Trophoblast cell (in vitro differentiated cells and primary cell): Measurements from ENCODE around the gene GABRE.

Experiments
- DNase-seq, 2 donors: peaks; one replicate each; pipeline ENCODE4 v3.0.0-alpha.2; 2016
- H2AFZ ChIP-seq: 2 replicates; pipeline ENCODE4 v1.6.1; 2013; ENCODE audit warnings: low read length, moderate library complexity, mild to moderate bottlenecking; ENCODE audit not compliant: insufficient read depth, poor library complexity
- H2AK5ac ChIP-seq: 2 replicates; pipeline ENCODE4 v1.6.1; 2013; ENCODE audit warnings: mild to moderate bottlenecking, low read length
- H2BK120ac ChIP-seq: 2 replicates; pipeline ENCODE4 v1.6.1; 2013; ENCODE audit warnings: low read length, mild to moderate bottlenecking, moderate library complexity; ENCODE audit not compliant: insufficient read depth, poor library complexity
- H2BK12ac ChIP-seq: 2 replicates; pipeline ENCODE4 v1.6.1; 2013; ENCODE audit warnings: mild to moderate bottlenecking, low read length, moderate library complexity
- H2BK5ac ChIP-seq: 2 replicates; pipeline ENCODE4 v1.6.1; 2013; ENCODE audit warnings: low read length, low read depth, moderate library complexity, mild to moderate bottlenecking; ENCODE audit not compliant: poor library complexity
- H3K14ac ChIP-seq: 2 replicates; pipeline ENCODE4 v1.6.1; 2013; ENCODE audit warnings: mild to moderate bottlenecking, low read length
- H3K18ac ChIP-seq: 2 replicates; pipeline ENCODE4 v1.6.1; 2013; ENCODE audit warnings: mild to moderate bottlenecking, low read length
- H3K23ac ChIP-seq: 2 replicates; pipeline ENCODE4 v1.6.1; 2013; ENCODE audit warnings: low read length
- H3K27ac ChIP-seq: 2 replicates; pipeline ENCODE4 v1.5.1; 2013; ENCODE audit warnings: low read depth, mild to moderate bottlenecking, inconsistent platforms, low read length, moderate library complexity
- H3K27me3 ChIP-seq: 2 replicates; pipeline ENCODE4 v1.6.1; 2013; ENCODE audit warnings: inconsistent platforms, mild to moderate bottlenecking, low read length, moderate library complexity; ENCODE audit not compliant: insufficient read depth
- H3K36me3 ChIP-seq, 2 experiments: 1 replicate in 1 of 2; 2 replicates in 1 of 2; pipeline ENCODE4 v1.6.1; 2013; ENCODE audit warnings: low read length in 2 of 2, mild to moderate bottlenecking in 2 of 2, moderate library complexity in 1 of 2; ENCODE audit not compliant: insufficient read depth in 2 of 2, control insufficient read depth in 1 of 2
- H3K4ac ChIP-seq: 2 replicates; pipeline ENCODE4 v1.6.1; 2013; ENCODE audit warnings: low read depth, mild to moderate bottlenecking, low read length, moderate library complexity
- H3K4me1 ChIP-seq, 2 experiments: 1 replicate in 1 of 2; 2 replicates in 1 of 2; pipeline ENCODE4 v1.6.1; 2013; ENCODE audit warnings: low read length in 2 of 2, mild to moderate bottlenecking in 2 of 2, moderate library complexity in 1 of 2; ENCODE audit not compliant: insufficient read depth in 2 of 2, control insufficient read depth in 1 of 2
- H3K4me2 ChIP-seq: 2 replicates; pipeline ENCODE4 v1.6.1; 2013; ENCODE audit warnings: inconsistent platforms, mild to moderate bottlenecking, low read length, moderate library complexity
- H3K4me3 ChIP-seq: 2 replicates; pipeline ENCODE4 v1.5.1; 2013; ENCODE audit warnings: mild to moderate bottlenecking, low read depth, low read length, inconsistent platforms
- H3K79me1 ChIP-seq: one replicate; pipeline ENCODE4 v1.6.1; 2013; ENCODE audit warnings: low read length
- H3K79me2 ChIP-seq: 2 replicates; pipeline ENCODE4 v1.6.1; 2013; ENCODE audit warnings: low read length, mild to moderate bottlenecking; ENCODE audit not compliant: control insufficient read depth, insufficient read depth, poor library complexity
- H3K9ac ChIP-seq: 2 replicates; pipeline ENCODE4 v1.6.1; 2013; ENCODE audit warnings: mild to moderate bottlenecking, low read length
- H3K9me3 ChIP-seq: 2 replicates; pipeline ENCODE4 v1.6.1; 2013; ENCODE audit warnings: low read depth, mild to moderate bottlenecking, control low read depth, inconsistent platforms, low read length; ENCODE audit not compliant: insufficient read depth
- H4K12ac ChIP-seq: 2 replicates; pipeline ENCODE4 v1.6.1; 2013; ENCODE audit warnings: low read depth, mild to moderate bottlenecking, low read length, moderate library complexity
- H4K8ac ChIP-seq: 2 replicates; pipeline ENCODE4 v1.6.1; 2013; ENCODE audit warnings: low read depth, mild to moderate bottlenecking, low read length, moderate library complexity
- H4K91ac ChIP-seq: one replicate; pipeline ENCODE4 v1.6.1; 2013; ENCODE audit warnings: low read depth, mild to moderate bottlenecking, low read length, moderate library complexity
- WGBS: extraction: QIAGEN DNeasy Blood & Tissue Kit; methylation state at CpG from one replicate; pipeline ENCODE4 v1.1.7; 2013; ENCODE audit warnings: missing lambda C conversion rate; ENCODE audit not compliant: insufficient read length, insufficient coverage; ENCODE audit errors: extremely low coverage; 5-methylcytosine and 5-hydroxymethylcytosine counted together

Gene GABRE

GRCh38 chrX:151973060-151973661 is 1.3 kb downstream of the GABRE start:
- WGBS = no CpG with 5 or more reads among the region's 4 CpGs
- no peak overlapping the region for H3K23ac ChIP-seq
- H3K27me3 ChIP-seq = no peaks in the 10 kb centered on the region
- no peak overlapping the region for H2BK120ac ChIP-seq
- peaks cover 8% of the 10 kb centered on the region for H3K79me1 ChIP-seq
- H3K36me3 ChIP-seq = peaks cover 2% of the 10 kb centered on the region in 2 experiments
- no peak overlapping the region for H3K4me2 ChIP-seq
- H3K4me3 ChIP-seq = no peak overlapping the region
- no peak overlapping the region for H3K9ac ChIP-seq
- no peak overlapping the region for H2AFZ ChIP-seq
- H3K4me1 ChIP-seq = peaks cover 0 to 9% of the 10 kb centered on the region in 2 experiments
- H3K18ac ChIP-seq = no peak overlapping the region
- no peaks in the 10 kb centered on the region for H3K79me2 ChIP-seq
- H4K91ac ChIP-seq = peak overlapping the region; percentile 14
- no peak overlapping the region for H3K14ac ChIP-seq
- H4K8ac ChIP-seq = no peak overlapping the region
- H3K9me3 ChIP-seq = no peaks in the 10 kb centered on the region
- no peak overlapping the region for H2AK5ac ChIP-seq
- peak overlapping the region; percentile 62 for H3K4ac ChIP-seq
- no peak overlapping the region for H2BK12ac ChIP-seq
- H3K27ac ChIP-seq = no peak overlapping the region
- H4K12ac ChIP-seq = no peak overlapping the region
- no peak for DNase-seq
- H2BK5ac ChIP-seq = no peak overlapping the region

DNA sequence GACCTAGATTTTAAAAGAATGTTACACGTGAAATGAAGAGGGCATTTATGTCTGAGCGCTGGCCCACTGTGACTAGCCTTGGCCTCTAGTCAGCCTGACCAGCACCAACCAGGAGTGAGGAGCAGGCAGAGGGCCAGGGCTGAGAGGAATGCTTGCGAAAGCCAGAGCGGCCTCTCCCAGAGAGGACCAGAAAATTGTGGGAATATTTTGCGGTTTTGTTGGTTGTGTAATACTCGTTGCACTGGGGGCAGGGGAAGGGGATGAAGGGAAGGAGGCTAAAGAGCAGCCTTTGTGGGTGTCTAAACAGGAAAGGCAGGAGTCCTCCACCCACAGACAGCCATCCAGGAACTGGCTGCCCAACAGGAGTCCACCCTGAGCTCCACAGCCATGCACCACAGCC is 3.8 kb downstream of the GABRE start:
- H2BK12ac ChIP-seq = no peak overlapping the region
- peaks cover 2 to 3% of the 10 kb centered on the region in 2 experiments for H3K36me3 ChIP-seq
- H2BK5ac ChIP-seq = no peak overlapping the region
- peak; percentile 82 to 90 for DNase-seq
- H3K4me3 ChIP-seq = no peak overlapping the region
- H3K23ac ChIP-seq = no peak overlapping the region
- H3K4me1 ChIP-seq = peaks cover 0 to 6% of the 10 kb centered on the region in 2 experiments
- no peak overlapping the region for H4K91ac ChIP-seq
- no peak overlapping the region for H3K9ac ChIP-seq
- H3K79me1 ChIP-seq = peaks cover 8% of the 10 kb centered on the region
- no peak overlapping the region for H4K8ac ChIP-seq
- no CpG with 5 or more reads among the region's 6 CpGs for WGBS
- no peak overlapping the region for H2AFZ ChIP-seq
- no peak overlapping the region for H3K27ac ChIP-seq
- H3K27me3 ChIP-seq = no peaks in the 10 kb centered on the region
- H3K14ac ChIP-seq = no peak overlapping the region
- H4K12ac ChIP-seq = no peak overlapping the region
- no peak overlapping the region for H3K4me2 ChIP-seq
- H3K18ac ChIP-seq = no peak overlapping the region
- H2BK120ac ChIP-seq = no peak overlapping the region
- no peak overlapping the region for H2AK5ac ChIP-seq
- H3K9me3 ChIP-seq = no peaks in the 10 kb centered on the region
- H3K4ac ChIP-seq = no peak overlapping the region
- H3K79me2 ChIP-seq = no peaks in the 10 kb centered on the region

DNA sequence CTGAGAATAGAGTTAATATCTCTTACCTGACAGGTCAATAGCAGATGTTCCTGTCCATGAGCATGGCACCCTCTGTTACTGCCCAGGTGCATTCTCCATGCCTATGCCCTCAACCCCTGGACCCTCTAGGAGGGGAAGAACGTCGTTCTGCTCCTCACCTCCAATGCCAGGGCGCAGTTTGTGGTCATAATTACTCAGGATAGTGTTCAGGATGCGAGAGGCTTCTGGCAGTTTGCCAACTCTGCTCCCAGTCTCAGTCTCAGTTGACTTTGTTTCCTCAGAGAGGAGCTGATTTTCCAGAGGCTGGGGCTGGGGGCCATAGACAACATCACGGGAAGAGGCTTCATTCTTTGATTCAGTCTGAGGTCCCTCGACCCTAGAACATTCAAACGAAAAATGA is 4.4 kb downstream of the GABRE start:
- H4K8ac ChIP-seq = no peak overlapping the region
- no peak overlapping the region for H2BK5ac ChIP-seq
- peaks cover 7% of the 10 kb centered on the region for H3K79me1 ChIP-seq
- no peak overlapping the region for H3K4ac ChIP-seq
- no peak overlapping the region for H2AFZ ChIP-seq
- H3K79me2 ChIP-seq = no peaks in the 10 kb centered on the region
- no peak overlapping the region for H3K4me2 ChIP-seq
- no CpG with 5 or more reads among the region's 7 CpGs for WGBS
- H3K4me3 ChIP-seq = no peak overlapping the region
- no peak overlapping the region for H2BK120ac ChIP-seq
- no peak overlapping the region for H3K27ac ChIP-seq
- H3K18ac ChIP-seq = no peak overlapping the region
- H3K14ac ChIP-seq = no peak overlapping the region
- H3K4me1 ChIP-seq = peaks cover 0 to 6% of the 10 kb centered on the region in 2 experiments
- H2AK5ac ChIP-seq = no peak overlapping the region
- H2BK12ac ChIP-seq = no peak overlapping the region
- H3K9me3 ChIP-seq = no peaks in the 10 kb centered on the region
- peaks cover 2 to 3% of the 10 kb centered on the region in 2 experiments for H3K36me3 ChIP-seq
- no peak overlapping the region for H4K12ac ChIP-seq
- H3K23ac ChIP-seq = no peak overlapping the region
- DNase-seq = no peak
- H4K91ac ChIP-seq = peak overlapping the region; percentile 5
- no peak overlapping the region for H3K9ac ChIP-seq
- H3K27me3 ChIP-seq = no peaks in the 10 kb centered on the region

GRCh38 chrX:151966236-151966635 is 8.2 kb downstream of the GABRE start:
- Histone ChIP-seq H3K27me3 (no peaks in the 10 kb centered on the region), H3K4me1 (no peaks in the 10 kb centered on the region), H3K23ac (no peak overlapping the region), H2BK120ac (no peak overlapping the region), H3K14ac (no peak overlapping the region), H3K79me2 (no peaks in the 10 kb centered on the region), H2AFZ (no peak overlapping the region), H3K4ac (no peak overlapping the region), H3K9ac (no peak overlapping the region), H4K12ac (no peak overlapping the region), H3K4me3 (no peak overlapping the region), H4K91ac (no peak overlapping the region), H2BK12ac (no peak overlapping the region), H3K4me2 (no peak overlapping the region), H3K79me1 (no peaks in the 10 kb centered on the region), H3K9me3 (no peaks in the 10 kb centered on the region), H2AK5ac (no peak overlapping the region), H3K18ac (no peak overlapping the region), H4K8ac (no peak overlapping the region), H3K36me3 (peaks cover 2 to 3% of the 10 kb centered on the region in 2 experiments), H2BK5ac (no peak overlapping the region), H3K27ac (no peak overlapping the region)
- WGBS = no CpG with 5 or more reads among the region's 6 CpGs
- DNase-seq = peak; percentile 73 to 86
